Ishikawa (cell line): Measurements from ENCODE around the gene CYP2D6.

Experiments used
- CEBPB ChIP-seq: IDR thresholded peaks from 2 replicates; pipeline ENCODE4 v1.6.1; 2012
- CREB1 ChIP-seq: IDR thresholded peaks from 2 replicates; pipeline ENCODE4 v1.6.1; 2012; ENCODE audit warnings: low read depth
- EGR1 ChIP-seq: IDR thresholded peaks from 2 replicates; pipeline ENCODE4 v1.6.1; 2012
- EP300 ChIP-seq: IDR thresholded peaks from 2 replicates; pipeline ENCODE4 v1.6.1; 2012; ENCODE audit warnings: borderline replicate concordance
- FOXM1 ChIP-seq: IDR thresholded peaks from 2 replicates; pipeline ENCODE4 v1.6.1; 2012; ENCODE audit warnings: low read depth, borderline replicate concordance
- MAX ChIP-seq: IDR thresholded peaks from 2 replicates; pipeline ENCODE4 v1.6.1; 2012
- NFIC ChIP-seq: IDR thresholded peaks from 2 replicates; pipeline ENCODE4 v1.6.1; 2012
- RAD21 ChIP-seq: IDR thresholded peaks from 2 replicates; pipeline ENCODE4 v1.6.1; 2012; ENCODE audit warnings: low read depth
- REST ChIP-seq: IDR thresholded peaks from 2 replicates; pipeline ENCODE4 v1.6.1; 2012; ENCODE audit warnings: low read depth, mild to moderate bottlenecking
- TAF1 ChIP-seq: IDR thresholded peaks from 2 replicates; pipeline ENCODE4 v1.6.1; 2012; ENCODE audit warnings: low read depth, mild to moderate bottlenecking
- TCF12 ChIP-seq: IDR thresholded peaks from 2 replicates; pipeline ENCODE4 v1.6.1; 2012; ENCODE audit warnings: low read depth
- TEAD4 ChIP-seq: IDR thresholded peaks from 2 replicates; pipeline ENCODE4 v1.6.1; 2012
- USF1 ChIP-seq: IDR thresholded peaks from 2 replicates; pipeline ENCODE4 v1.6.1; 2012
- YY1 ChIP-seq: IDR thresholded peaks from 2 replicates; pipeline ENCODE4 v1.6.1; 2012; ENCODE audit warnings: low read depth
- ZBTB7A ChIP-seq: IDR thresholded peaks from 2 replicates; pipeline ENCODE4 v1.6.1; 2012; ENCODE audit warnings: low read depth

CYP2D6 gene

GRCh38 chr22:42145175-42145574, 14.6 kb upstream of the CYP2D6 start:
- TF ChIP-seq TAF1 (no peak), EGR1 (no peak), REST (no peak), USF1 (no peak), TEAD4 (no peak), TCF12 (no peak), ZBTB7A (no peak), YY1 (no peak), CREB1 (no peak), FOXM1 (no peak), MAX (no peak)

GRCh38 chr22:42142771-42143461, 12.3 kb upstream of the CYP2D6 start:
- TF ChIP-seq CEBPB (no peak), TAF1 (no peak), MAX (no peak), EGR1 (no peak), RAD21 (no peak), YY1 (no peak), NFIC (no peak), USF1 (no peak), EP300 (no peak), REST (no peak), FOXM1 (no peak), ZBTB7A (no peak), CREB1 (no peak), TCF12 (no peak), TEAD4 (no peak)

GRCh38 chr22:42138972-42139371, 8.4 kb upstream of the CYP2D6 start:
- TF ChIP-seq YY1 (no peak), RAD21 (no peak), TCF12 (no peak), FOXM1 (no peak), ZBTB7A (no peak), NFIC (no peak), TAF1 (no peak), MAX (no peak), EP300 (no peak), REST (no peak), CREB1 (no peak), CEBPB (no peak), USF1 (no peak)
